Hematopoietic multipotent progenitor cell treated with erythropoietin and hydrocortisone succinate and interleukin-3 and kit ligand, for 17 days (in vitro differentiated cells): ENCODE measurements around the gene GLIS1.

Source experiments
- DNase-seq: peaks from one replicate; pipeline ENCODE4 v3.0.0-alpha.2; 2015; ENCODE audit warnings: low spot score

GLIS1 gene

GRCh38 chr1:53546409-53547155 lies 192.4 kb downstream of the GLIS1 start:
- DNase-seq, result no peak

GRCh38 chr1:53545663-53546408 lies 193.1 kb downstream of the GLIS1 start:
- no peak for DNase-seq

- DNase-seq, result no peak
Observed at GRCh38 chr1:53544728-53545515, 194.0 kb downstream of the GLIS1 start.

- no peak for DNase-seq
Observed at GRCh38 chr1:53543778-53544695, 194.9 kb downstream of the GLIS1 start.

- no peak for DNase-seq
Observed at GRCh38 chr1:53543130-53543777, 195.7 kb downstream of the GLIS1 start.

GRCh38 chr1:53542551-53542950 lies 196.4 kb downstream of the GLIS1 start:
- DNase-seq, result no peak

GRCh38 chr1:53541761-53542550 lies 197.0 kb downstream of the GLIS1 start:
- DNase-seq, result no peak

GRCh38 chr1:53541263-53541625 lies 197.7 kb downstream of the GLIS1 start:
- DNase-seq, result no peak

- no peak for DNase-seq
Observed at GRCh38 chr1:53540604-53541262, 198.2 kb downstream of the GLIS1 start.

GRCh38 chr1:53539711-53540603 lies 199.0 kb downstream of the GLIS1 start:
- DNase-seq, result no peak

GRCh38 chr1:53539226-53539625 lies 199.7 kb downstream of the GLIS1 start:
- DNase-seq, result no peak

GRCh38 chr1:53536606-53537005 lies 202.4 kb downstream of the GLIS1 start:
- no peak for DNase-seq

GRCh38 chr1:53535846-53536245 lies 203.1 kb downstream of the GLIS1 start:
- DNase-seq, result no peak

GRCh38 chr1:53535226-53535625 lies 203.7 kb downstream of the GLIS1 start:
- DNase-seq, result no peak

GRCh38 chr1:53532912-53533311 lies 206.1 kb downstream of the GLIS1 start:
- DNase-seq, result no peak

GRCh38 chr1:53532377-53532776 lies 206.6 kb downstream of the GLIS1 start:
- no peak for DNase-seq

GRCh38 chr1:53530550-53530949 lies 208.4 kb downstream of the GLIS1 start:
- DNase-seq, result no peak

GRCh38 chr1:53529555-53529954 lies 209.4 kb downstream of the GLIS1 start:
- DNase-seq, result no peak

- no peak for DNase-seq
Observed at GRCh38 chr1:53527368-53527767, 211.6 kb downstream of the GLIS1 start.
